B cell (primary cell): ENCODE data around the gene TAS2R20. TPM values are rescaled to one million over a fixed set of nuclear protein-coding genes. Genes with fewer than 3 reads are reported as not detected.
"Not testable (repeated sequence)": the region's sequence is repeated elsewhere in the genome, so short reads cannot be mapped to it uniquely, and the experiment has no call there.

Source experiments
- ATAC-seq: fragments of 200-7000 bp; cut with Tn5 transposase; one replicate; pipeline ENCODE4 v1.10.0; 2021; ENCODE audit warnings: low read depth, mild to moderate bottlenecking, moderate number of reproducible peaks, moderate library complexity
- CTCF ChIA-PET: fragments of 350-600 bp; sonication (Branson Sonifier 250); formaldehyde crosslinking; loops from one replicate; lab custom pipeline; 2021; ENCODE audit warnings: antibody characterized with exemption, inconsistent platforms; lab: Charles Lee
- POLR2A ChIA-PET: fragments of 350-600 bp; sonication (Branson Sonifier 250); formaldehyde crosslinking; loops from one replicate; lab custom pipeline; 2021; ENCODE audit warnings: antibody characterized with exemption; lab: Charles Lee
- DNase-seq: peaks from one replicate; pipeline ENCODE4 v3.0.0; 2013
- H2AFZ ChIP-seq: 2 replicates; pipeline ENCODE4 v1.6.1; 2012; ENCODE audit warnings: mild to moderate bottlenecking, low read depth, low read length; ENCODE audit not compliant: insufficient read depth, poor library complexity, severe bottlenecking
- H3K27ac ChIP-seq, 2 donors: 1 replicate in 1 of 2; 2 replicates in 1 of 2; pipeline ENCODE4 v1.5.1; 2012 to 2013; ENCODE audit warnings: low read length in 2 of 2, mild to moderate bottlenecking in 2 of 2, moderate library complexity in 1 of 2
- H3K27me3 ChIP-seq, 4 experiments: fragments of 200-600 bp in 1 of 4; sonication (generic) in 1 of 4; replicated peaks in 1 of 4; 1 replicate in 2 of 4; 2 replicates in 2 of 4; pipeline versions ENCODE4 v1.6.1 to v1.7.0; 2013 to 2016; ENCODE audit warnings: low read length in 3 of 4, mild to moderate bottlenecking in 2 of 4, mixed read lengths in 1 of 4, moderate library complexity in 1 of 4; ENCODE audit not compliant: insufficient read depth in 4 of 4, control insufficient read depth in 3 of 4; ENCODE audit errors: control extremely low read depth in 1 of 4
- H3K36me3 ChIP-seq, 2 experiments: replicated peaks in 1 of 2; 1 replicate in 1 of 2; 2 replicates in 1 of 2; pipeline versions ENCODE4 v1.6.1 to v1.7.1; 2013; ENCODE audit warnings: low read length in 1 of 2; ENCODE audit not compliant: insufficient read depth in 2 of 2, control insufficient read depth in 1 of 2; ENCODE audit errors: control extremely low read depth in 1 of 2, extremely low read depth in 1 of 2
- H3K4me1 ChIP-seq, 2 donors: fragments of 200-600 bp in 1 of 2; sonication (generic) in 1 of 2; 1 replicate in 1 of 2; 2 replicates in 1 of 2; pipeline versions ENCODE4 v1.5.1 to v1.6.1; 2013 to 2017; ENCODE audit warnings: low read length in 2 of 2; ENCODE audit not compliant: control insufficient read depth in 2 of 2, insufficient read depth in 2 of 2
- H3K4me2 ChIP-seq: replicated peaks from 2 replicates; pipeline ENCODE3; 2012; ENCODE audit warnings: mild to moderate bottlenecking, low read depth, low read length; ENCODE audit not compliant: poor library complexity, severe bottlenecking
- H3K4me3 ChIP-seq, 5 experiments: fragments of 200-600 bp in 1 of 5; sonication (generic) in 1 of 5; 1 replicate in 3 of 5; 2 replicates in 2 of 5; pipeline versions ENCODE4 v1.5.1 to v1.7.0; 2011 to 2016; ENCODE audit warnings: low read length in 4 of 5, mild to moderate bottlenecking in 4 of 5, low read depth in 2 of 5, control low read depth in 1 of 5, moderate library complexity in 1 of 5; ENCODE audit not compliant: insufficient read depth in 1 of 5; ENCODE audit errors: control extremely low read depth in 1 of 5, extremely low read depth in 1 of 5
- H3K79me2 ChIP-seq: fragments of 200-600 bp; sonication (generic); one replicate; pipeline ENCODE4 v1.6.0; 2016; ENCODE audit warnings: low read length; ENCODE audit not compliant: control insufficient read depth, insufficient read depth
- H3K9ac ChIP-seq: fragments of 200-600 bp; sonication (generic); 2 replicates; pipeline ENCODE4 v1.6.1; 2017; ENCODE audit warnings: mild to moderate bottlenecking, low read length, moderate library complexity
- H3K9me3 ChIP-seq, 3 donors: one replicate each; pipeline versions ENCODE4 v1.6.1 to v1.7.1; 2013; ENCODE audit warnings: low read length in 2 of 3; ENCODE audit not compliant: control insufficient read depth in 2 of 3, insufficient read depth in 1 of 3; ENCODE audit errors: control extremely low read depth in 1 of 3
- H4K20me1 ChIP-seq: 2 replicates; pipeline ENCODE4 v1.6.0; 2012; ENCODE audit warnings: mild to moderate bottlenecking, low read length; ENCODE audit not compliant: insufficient read depth, control insufficient read depth, poor library complexity, severe bottlenecking
- H3K27ac Mint-ChIP-seq: one replicate; pipeline ENCODE4 v1.8.0; 2021; ENCODE audit warnings: mixed read lengths
- H3K27me3 Mint-ChIP-seq: one replicate; pipeline ENCODE4 v1.8.0; 2021; ENCODE audit warnings: mixed read lengths
- H3K4me1 Mint-ChIP-seq: one replicate; pipeline ENCODE4 v1.8.0; 2021; ENCODE audit warnings: mixed read lengths
- H3K4me3 Mint-ChIP-seq: one replicate; pipeline ENCODE4 v1.8.0; 2021; ENCODE audit warnings: mixed read lengths
- H3K9me3 Mint-ChIP-seq: one replicate; pipeline ENCODE4 v1.8.0; 2022; ENCODE audit warnings: mixed read lengths; ENCODE audit not compliant: insufficient read depth
- EZH2 ChIP-seq: IDR thresholded peaks from 2 replicates; pipeline ENCODE4 v1.6.1; 2012; ENCODE audit warnings: borderline replicate concordance, low read depth, mild to moderate bottlenecking, moderate library complexity, low read length; ENCODE audit not compliant: insufficient read depth, poor library complexity, severe bottlenecking
- WGBS: methylation state at CpG from one replicate; pipeline ENCODE4 v1.1.5; 2013; ENCODE audit warnings: missing lambda C conversion rate; ENCODE audit not compliant: insufficient coverage; 5-methylcytosine and 5-hydroxymethylcytosine counted together
- intact Hi-C: fragments of 100-400 bp; cut with micrococcal nuclease; formaldehyde crosslinking; loops from one replicate; pipeline ENCODE4 v1.10.0; 2022
- polyA minus RNA-seq: library from RNA; depleted of rRNA, polyadenylated mRNA; stranded (reverse); fragments of >200 nt; gene quantifications from 2 replicates; pipeline ENCODE4 v1.2.3, GENCODE V29; 2012
- polyA plus RNA-seq: library from polyadenylated mRNA; depleted of rRNA; stranded (reverse); fragments of >200 nt; gene quantifications from 2 replicates; pipeline ENCODE4 v1.2.3, GENCODE V29; 2012
- total RNA-seq, 2 donors: library from RNA; stranded (reverse); fragments of 120-200 nt in 1 of 2; gene quantifications; 1 replicate in 1 of 2; 2 replicates in 1 of 2; pipeline versions ENCODE4 v1.2.3 to v1.2.4, GENCODE V29; 2013 to 2022
- TF ChIP-seq, protein P1 (sequence below): fragments of 200-600 bp; IDR thresholded peaks from one replicate; pipeline ENCODE4 v1.8.0; 2022; ENCODE audit warnings: antibody characterized with exemption, mild to moderate bottlenecking

Gene TAS2R20, protein sequence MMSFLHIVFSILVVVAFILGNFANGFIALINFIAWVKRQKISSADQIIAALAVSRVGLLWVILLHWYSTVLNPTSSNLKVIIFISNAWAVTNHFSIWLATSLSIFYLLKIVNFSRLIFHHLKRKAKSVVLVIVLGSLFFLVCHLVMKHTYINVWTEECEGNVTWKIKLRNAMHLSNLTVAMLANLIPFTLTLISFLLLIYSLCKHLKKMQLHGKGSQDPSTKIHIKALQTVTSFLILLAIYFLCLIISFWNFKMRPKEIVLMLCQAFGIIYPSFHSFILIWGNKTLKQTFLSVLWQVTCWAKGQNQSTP
- 3.4 and 4.0 TPM in 2 replicates for total RNA-seq
- 6.1 TPM for total RNA-seq (2013)
- 1.0 and 1.7 TPM in 2 replicates for polyA plus RNA-seq
- polyA minus RNA-seq = 1.8 and 3.1 TPM in 2 replicates

DNA sequence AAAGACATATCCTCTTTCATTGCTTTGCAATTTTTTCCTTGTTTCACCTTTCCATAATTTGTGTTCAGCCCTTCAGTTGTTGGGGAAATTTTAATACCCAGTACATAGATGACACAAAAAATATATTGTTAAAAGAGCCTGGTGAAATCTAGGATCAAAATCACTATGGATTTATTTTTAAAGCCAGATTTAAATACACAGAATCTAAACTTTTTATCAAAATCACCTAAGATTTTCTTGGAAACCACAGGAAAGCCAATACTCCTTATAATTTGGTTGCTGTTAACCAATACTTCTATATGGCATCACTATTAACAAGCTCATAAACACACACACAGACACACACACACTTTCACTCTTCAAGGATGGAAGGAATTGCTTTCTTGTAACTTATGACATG is at the start of gene TAS2R20:
TAS2R20 (minus strand) TSS at position 101 of the 400 bp plus-strand sequence. CDS start 429 bp downstream, outside the sequence.
- Histone ChIP-seq H3K4me1 (no peaks in the 10 kb centered on the region), H3K4me3 (no peak within 1 kb of the TSS), H3K4me2 (no peak within 1 kb of the TSS), H3K9ac (no peak within 1 kb of the TSS), H3K79me2 (no peaks in the 10 kb centered on the region), H3K27ac (no peak within 1 kb of the TSS), H3K36me3 (peaks cover 2 to 3% of the 10 kb centered on the region in 2 experiments), H3K9me3 (peaks cover 0 to 4% (median 0%) of the 10 kb centered on the region in 3 donors), H4K20me1 (peaks cover 6% of the 10 kb centered on the region), H2AFZ (no peak within 1 kb of the TSS), H3K27me3 (no peaks in the 10 kb centered on the region)
- ChIA-PET POLR2A (no interaction called here), CTCF (no interaction called here)
- DNase-seq (no peak), ATAC-seq (no peak)
- intact Hi-C loops = no loop called here
- H3K27ac Mint-ChIP-seq = no peak within 1 kb of the TSS
- H3K4me3 Mint-ChIP-seq = no peak within 1 kb of the TSS
- TF ChIP-seq, protein P1, sequence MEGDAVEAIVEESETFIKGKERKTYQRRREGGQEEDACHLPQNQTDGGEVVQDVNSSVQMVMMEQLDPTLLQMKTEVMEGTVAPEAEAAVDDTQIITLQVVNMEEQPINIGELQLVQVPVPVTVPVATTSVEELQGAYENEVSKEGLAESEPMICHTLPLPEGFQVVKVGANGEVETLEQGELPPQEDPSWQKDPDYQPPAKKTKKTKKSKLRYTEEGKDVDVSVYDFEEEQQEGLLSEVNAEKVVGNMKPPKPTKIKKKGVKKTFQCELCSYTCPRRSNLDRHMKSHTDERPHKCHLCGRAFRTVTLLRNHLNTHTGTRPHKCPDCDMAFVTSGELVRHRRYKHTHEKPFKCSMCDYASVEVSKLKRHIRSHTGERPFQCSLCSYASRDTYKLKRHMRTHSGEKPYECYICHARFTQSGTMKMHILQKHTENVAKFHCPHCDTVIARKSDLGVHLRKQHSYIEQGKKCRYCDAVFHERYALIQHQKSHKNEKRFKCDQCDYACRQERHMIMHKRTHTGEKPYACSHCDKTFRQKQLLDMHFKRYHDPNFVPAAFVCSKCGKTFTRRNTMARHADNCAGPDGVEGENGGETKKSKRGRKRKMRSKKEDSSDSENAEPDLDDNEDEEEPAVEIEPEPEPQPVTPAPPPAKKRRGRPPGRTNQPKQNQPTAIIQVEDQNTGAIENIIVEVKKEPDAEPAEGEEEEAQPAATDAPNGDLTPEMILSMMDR = no peak
- TF ChIP-seq EZH2 = no peak
- no peaks in the 10 kb centered on the region for H3K27me3 Mint-ChIP-seq
- H3K9me3 Mint-ChIP-seq = peaks cover 2% of the 10 kb centered on the region
- H3K4me1 Mint-ChIP-seq = no peaks in the 10 kb centered on the region

DNA sequence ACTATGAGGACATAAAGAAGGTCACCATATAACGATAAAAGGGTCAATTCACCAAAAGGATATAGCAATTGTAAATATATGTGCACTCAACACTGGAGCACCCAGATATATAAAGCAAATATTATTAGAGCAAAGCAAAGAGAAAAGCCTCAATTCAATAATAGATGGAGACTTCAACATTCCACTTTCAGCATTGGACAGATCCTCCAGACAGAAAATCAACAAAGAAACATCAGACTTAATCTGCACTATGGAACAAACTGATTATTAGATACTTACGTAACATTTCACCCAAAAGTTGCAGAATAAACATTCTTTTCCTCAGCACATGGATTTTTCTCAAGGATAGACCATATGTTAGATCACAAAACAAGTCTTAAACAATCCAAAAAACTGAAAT is 43.3 kb upstream of the TAS2R20 start:
- H3K36me3 ChIP-seq, H4K20me1 ChIP-seq, intact Hi-C loops, H3K4me3 ChIP-seq, ATAC-seq, H3K4me2 ChIP-seq, H3K27me3 Mint-ChIP-seq, H3K27ac ChIP-seq, CTCF ChIA-PET, H2AFZ ChIP-seq, H3K4me1 Mint-ChIP-seq, H3K27me3 ChIP-seq, H3K4me3 Mint-ChIP-seq, H3K79me2 ChIP-seq, H3K27ac Mint-ChIP-seq, H3K4me1 ChIP-seq, H3K9me3 Mint-ChIP-seq, H3K9ac ChIP-seq, H3K9me3 ChIP-seq, POLR2A ChIA-PET, DNase-seq: not testable (repeated sequence)
- 100% methylated on average over 1 of the region's 2 CpGs for WGBS
